ENCODE measurements around the gene HPDL. TPM values are rescaled to one million over a fixed set of nuclear protein-coding genes. Genes with fewer than 3 reads are reported as not detected.

HPDL gene
- total RNA-seq, result 1.3 and 8.3 TPM in 2 replicates

GRCh38 chr1:45326627-45327623 is at the start of gene HPDL:
Gene HPDL (plus strand): TSS chr1:45326895. CDS start chr1:45327149, 254 bp downstream.

GRCh38 chr1:45339789-45340558 is 13.3 kb downstream of the HPDL start, which contains the start of the genes MUTYH and TOE1:
Gene MUTYH (minus strand): TSS chr1:45340440. CDS start chr1:45334505, 5,935 bp downstream.
Gene TOE1 (plus strand): TSS chr1:45340170. CDS start chr1:45340253, 83 bp downstream.

Other genes with a start within 250 kb of the HPDL start
- gene ZSWIM5, start 120.3 kb upstream of the HPDL start, total RNA-seq, result 0.08 and 0.65 TPM in 2 replicates
- gene TOE1, start 13.3 kb downstream of the HPDL start, total RNA-seq, result 13.7 and 15.0 TPM in 2 replicates
- 17.6 and 26.8 TPM in 2 replicates for gene MUTYH, start 13.5 kb downstream of the HPDL start, total RNA-seq
- 1.6 and 4.5 TPM in 2 replicates for gene TESK2, start 164.3 kb downstream of the HPDL start, total RNA-seq
- gene CCDC163, start 173.2 kb downstream of the HPDL start, total RNA-seq, result 1.1 and 1.8 TPM in 2 replicates
- gene MMACHC, start 173.4 kb downstream of the HPDL start, total RNA-seq, result 3.4 and 4.1 TPM in 2 replicates
- 375 and 595 TPM in 2 replicates for gene PRDX1, start 195.0 kb downstream of the HPDL start, total RNA-seq
- 79.7 and 124 TPM in 2 replicates for gene AKR1A1, start 223.9 kb downstream of the HPDL start, total RNA-seq